Nephron (organoid): ENCODE results near the gene EEF1G.
"Not testable (repeated sequence)": the region's sequence is repeated elsewhere in the genome, so short reads cannot be mapped to it uniquely, and the experiment has no call there.

ENCODE experiments used
- H3K27ac Mint-ChIP-seq, 3 experiments: 2 replicates each; pipeline ENCODE4 v1.8.0; 2020; ENCODE audit warnings: mixed read lengths in 3 of 3, mild to moderate bottlenecking in 2 of 3, moderate library complexity in 1 of 3
- H3K27me3 Mint-ChIP-seq: 2 replicates; pipeline ENCODE4 v1.8.0; 2021; ENCODE audit warnings: low read depth, mild to moderate bottlenecking, moderate library complexity, mixed read lengths
- H3K36me3 Mint-ChIP-seq: 2 replicates; pipeline ENCODE4 v1.8.0; 2020; ENCODE audit warnings: low read depth, mixed read lengths
- H3K4me1 Mint-ChIP-seq: 2 replicates; pipeline ENCODE4 v1.8.0; 2020; ENCODE audit warnings: mixed read lengths
- H3K4me3 Mint-ChIP-seq, 3 experiments: 2 replicates each; pipeline ENCODE4 v1.8.0; 2020; ENCODE audit warnings: mild to moderate bottlenecking in 3 of 3, mixed read lengths in 3 of 3, moderate library complexity in 2 of 3
- H3K9me3 Mint-ChIP-seq: 2 replicates; pipeline ENCODE4 v1.8.0; 2020; ENCODE audit warnings: mixed read lengths
- CTCF ChIP-seq, 3 experiments: fragments of 200-600 bp; sonication (generic); IDR thresholded peaks; one replicate each; pipeline ENCODE4 v1.5.0; 2021; ENCODE audit warnings: antibody characterized with exemption in 3 of 3; ENCODE audit not compliant: unreplicated experiment in 3 of 3

Gene EEF1G

GRCh38 chr11:62560566-62561103 lies 13.1 kb downstream of the EEF1G start:
- Mint-ChIP-seq H3K27ac (peak overlapping the region; percentile 57 to 81 (median 75)), H3K9me3 (no peaks in the 10 kb centered on the region), H3K4me1 (peaks cover 51% of the 10 kb centered on the region), H3K36me3 (peaks cover 57% of the 10 kb centered on the region), H3K4me3 (no peak overlapping the region), H3K27me3 (no peaks in the 10 kb centered on the region)
- peak; percentile 66 to 68 (median 66) for TF ChIP-seq CTCF (IDR thresholded peaks at IDR 0.05; ENCODE audit: unreplicated experiment in 3 of 3)

GRCh38 chr11:62559626-62560025 lies 14.1 kb downstream of the EEF1G start:
- H3K27me3 Mint-ChIP-seq, H3K4me3 Mint-ChIP-seq, H3K9me3 Mint-ChIP-seq: not testable (repeated sequence)
- Mint-ChIP-seq H3K4me1 (peaks cover 57% of the 10 kb centered on the region), H3K27ac (peak overlapping the region; percentile 57 to 81 (median 75)), H3K36me3 (peaks cover 49% of the 10 kb centered on the region)

- TF ChIP-seq CTCF (IDR thresholded peaks at IDR 0.05; ENCODE audit: unreplicated experiment in 3 of 3) = no peak
- H3K9me3 Mint-ChIP-seq = no peaks in the 10 kb centered on the region
- H3K27me3 Mint-ChIP-seq = no peaks in the 10 kb centered on the region
- peaks cover 62% of the 10 kb centered on the region for H3K4me1 Mint-ChIP-seq
- peaks cover 49% of the 10 kb centered on the region for H3K36me3 Mint-ChIP-seq
- peak overlapping the region; percentile 64 to 81 (median 75) for H3K27ac Mint-ChIP-seq
- H3K4me3 Mint-ChIP-seq = no peak overlapping the region
Measured at GRCh38 chr11:62559204-62559603, 14.5 kb downstream of the EEF1G start.

GRCh38 chr11:62558669-62559068 lies 15.0 kb downstream of the EEF1G start:
- no peak for TF ChIP-seq CTCF (IDR thresholded peaks at IDR 0.05; ENCODE audit: unreplicated experiment in 3 of 3)
- Mint-ChIP-seq H3K27ac (no peak overlapping the region), H3K9me3 (no peaks in the 10 kb centered on the region), H3K27me3 (no peaks in the 10 kb centered on the region), H3K36me3 (peaks cover 46% of the 10 kb centered on the region), H3K4me3 (no peak overlapping the region), H3K4me1 (peaks cover 67% of the 10 kb centered on the region)

- peaks cover 80% of the 10 kb centered on the region for H3K4me1 Mint-ChIP-seq
- H3K27ac Mint-ChIP-seq = peak overlapping the region; percentile 96 to 98 (median 96)
- peaks cover 36% of the 10 kb centered on the region for H3K36me3 Mint-ChIP-seq
- no peaks in the 10 kb centered on the region for H3K9me3 Mint-ChIP-seq
- H3K27me3 Mint-ChIP-seq = no peaks in the 10 kb centered on the region
- TF ChIP-seq CTCF (IDR thresholded peaks at IDR 0.05; ENCODE audit: unreplicated experiment in 3 of 3) = no peak
- peak overlapping the region in 1 of 3 experiments; percentile 22 for H3K4me3 Mint-ChIP-seq
Measured at GRCh38 chr11:62556875-62557631, 16.6 kb downstream of the EEF1G start.

- no peak for TF ChIP-seq CTCF (IDR thresholded peaks at IDR 0.05; ENCODE audit: unreplicated experiment in 3 of 3)
- peak overlapping the region; percentile 26 to 67 (median 58) for H3K4me3 Mint-ChIP-seq
- peak overlapping the region; percentile 96 to 98 (median 96) for H3K27ac Mint-ChIP-seq
- peaks cover 81% of the 10 kb centered on the region for H3K4me1 Mint-ChIP-seq
- peaks cover 30% of the 10 kb centered on the region for H3K36me3 Mint-ChIP-seq
- no peaks in the 10 kb centered on the region for H3K9me3 Mint-ChIP-seq
- H3K27me3 Mint-ChIP-seq = no peaks in the 10 kb centered on the region
Measured at GRCh38 chr11:62556108-62556874, 17.4 kb downstream of the EEF1G start.
